Iris pigment epithelial cell (primary cell): ENCODE results near the gene S100A16.
A peak's percentile ranks its signal among the peaks of the same experiment; 100 is the strongest.
"Not testable (repeated sequence)": the region's sequence is repeated elsewhere in the genome, so short reads cannot be mapped to it uniquely, and the experiment has no call there.

Source experiments
- DNase-seq: peaks from one replicate; pipeline ENCODE4 v3.0.0-alpha.2; 2011; ENCODE audit warnings: low read depth

Gene S100A16

DNA sequence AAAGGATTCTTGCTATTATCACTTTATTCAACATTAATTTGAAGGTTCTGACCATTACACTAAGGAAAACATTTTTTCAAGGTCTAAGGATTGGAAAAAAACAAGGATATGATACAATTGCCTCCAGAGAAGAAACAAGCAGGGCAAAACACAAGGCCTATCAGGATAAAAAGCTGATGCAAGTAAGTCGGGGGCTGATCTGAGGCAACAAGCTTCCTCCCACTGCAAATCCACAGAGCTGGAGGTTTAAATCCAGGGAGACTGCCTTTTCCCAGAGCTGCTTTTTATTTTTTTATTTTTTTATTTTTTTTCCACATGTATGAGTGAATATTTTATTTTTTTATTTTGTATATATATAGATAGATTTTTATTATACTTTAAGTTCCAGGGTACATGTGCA lies 27.9 kb downstream of the S100A16 start:
- DNase-seq: no peak

DNA sequence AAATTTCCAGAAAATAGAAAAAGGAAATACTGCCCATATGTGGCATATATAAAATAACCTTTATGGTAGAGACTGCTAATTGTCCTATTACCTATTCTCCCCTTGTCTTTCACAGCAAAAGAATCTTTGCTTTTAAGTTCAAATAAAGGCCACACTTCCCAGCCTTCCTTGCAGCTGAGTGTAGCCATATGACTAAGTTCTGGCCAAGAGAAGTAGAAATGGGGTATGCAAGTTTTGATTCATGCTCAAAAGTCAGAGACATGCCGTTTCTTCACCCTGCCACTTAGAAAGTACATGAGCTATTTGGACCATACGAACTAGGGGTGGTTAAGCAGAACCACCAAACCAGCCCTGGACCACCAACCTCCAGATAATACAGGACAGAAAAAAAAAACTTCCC lies 29.0 kb downstream of the S100A16 start:
- DNase-seq: peak; percentile 62

DNA sequence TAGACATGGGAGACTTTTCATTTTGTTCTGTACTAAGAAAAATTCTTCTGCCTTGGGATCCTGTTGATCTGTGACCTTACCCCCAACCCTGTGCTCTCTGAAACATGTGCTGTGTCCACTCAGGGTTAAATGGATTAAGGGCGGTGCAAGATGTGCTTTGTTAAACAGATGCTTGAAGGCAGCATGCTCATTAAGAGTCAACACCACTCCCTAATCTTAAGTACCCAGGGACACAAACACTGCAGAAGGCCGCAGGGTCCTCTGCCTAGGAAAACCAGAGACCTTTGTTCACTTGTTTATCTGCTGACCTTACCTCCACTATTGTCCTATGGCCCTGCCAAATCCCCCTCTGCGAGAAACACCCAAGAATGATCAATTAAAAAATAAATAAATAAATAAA lies 29.4 kb downstream of the S100A16 start:
- DNase-seq: not testable (repeated sequence)

DNA sequence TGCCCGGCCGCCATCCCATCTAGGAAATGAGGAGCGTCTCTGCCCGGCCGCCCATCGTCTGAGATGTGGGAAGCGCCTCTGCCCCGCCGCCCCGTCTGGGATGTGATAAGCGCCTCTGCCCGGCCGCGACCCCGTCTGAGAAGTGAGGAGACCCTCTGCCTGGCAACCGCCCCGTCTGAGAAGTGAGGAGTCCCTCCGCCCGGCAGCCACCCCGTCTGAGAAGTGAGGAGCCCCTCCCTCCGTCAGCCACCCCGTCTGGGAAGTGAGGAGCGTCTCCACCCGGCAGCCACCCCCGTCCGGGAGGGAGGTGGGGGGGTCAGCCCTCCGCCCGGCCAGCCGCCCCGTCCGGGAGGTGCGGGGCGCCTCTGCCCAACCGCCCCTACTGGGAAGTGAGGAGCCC lies 30.1 kb downstream of the S100A16 start:
- DNase-seq: not testable (repeated sequence)

DNA sequence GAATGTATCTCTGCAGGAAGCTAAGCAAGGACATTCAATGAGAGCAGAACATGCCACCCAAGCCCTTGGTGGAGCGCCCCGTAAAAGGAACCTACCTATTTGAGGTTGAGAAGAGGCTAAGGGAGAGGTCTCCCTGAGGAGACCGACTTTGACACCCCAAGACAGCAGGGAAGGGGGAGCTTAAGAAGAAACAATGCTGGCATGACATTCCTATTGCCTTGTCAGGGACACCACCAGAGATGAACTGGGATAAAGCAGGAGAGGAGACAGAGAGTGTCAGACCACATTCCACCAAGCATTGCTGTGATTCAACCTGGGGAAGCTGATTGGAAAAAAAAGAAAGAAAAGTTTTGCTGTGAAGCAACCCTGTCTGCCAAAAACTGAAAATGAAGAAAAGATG lies 34.0 kb downstream of the S100A16 start:
- no peak for DNase-seq

DNA sequence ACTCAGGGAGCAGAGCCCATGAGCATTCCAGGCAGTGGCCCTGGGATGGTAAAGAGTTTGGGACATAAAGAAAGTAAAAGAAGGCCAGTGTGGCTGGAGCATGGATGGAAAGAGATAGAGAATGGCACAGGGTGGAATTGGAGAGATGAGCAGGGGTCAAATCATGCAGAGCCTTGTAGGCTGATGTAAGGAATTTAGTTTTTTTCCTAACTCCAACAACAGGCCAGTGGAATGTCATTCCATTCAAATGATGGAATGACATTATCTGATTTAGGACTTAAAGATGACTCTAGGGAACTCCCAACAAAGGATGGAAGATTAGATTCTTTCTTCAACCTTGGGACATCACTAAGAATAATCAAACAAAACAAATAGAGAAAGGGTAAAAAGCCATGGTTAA lies 34.4 kb downstream of the S100A16 start:
- DNase-seq: no peak

DNA sequence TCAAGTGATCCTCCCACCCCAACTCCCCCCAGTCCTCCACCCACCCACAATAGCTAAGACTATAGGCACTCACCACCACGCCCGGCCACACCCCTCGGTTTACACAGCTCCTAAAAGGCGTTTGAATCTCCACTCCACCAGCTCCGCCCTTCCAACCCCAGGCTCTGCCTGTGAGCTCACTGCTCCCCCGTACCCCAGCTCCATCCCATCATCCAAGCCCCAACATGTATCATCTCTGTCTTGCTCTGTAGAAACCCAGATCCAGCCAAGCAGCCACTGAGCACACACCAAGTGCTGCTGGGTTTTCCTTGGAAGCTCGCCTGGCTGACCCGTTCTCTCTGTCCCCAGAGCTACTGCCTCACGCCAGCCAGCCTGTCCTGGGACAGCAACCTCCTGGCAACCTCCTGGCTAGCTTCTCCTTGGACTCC lies 35.3 kb downstream of the S100A16 start:
- DNase-seq: no peak

DNA sequence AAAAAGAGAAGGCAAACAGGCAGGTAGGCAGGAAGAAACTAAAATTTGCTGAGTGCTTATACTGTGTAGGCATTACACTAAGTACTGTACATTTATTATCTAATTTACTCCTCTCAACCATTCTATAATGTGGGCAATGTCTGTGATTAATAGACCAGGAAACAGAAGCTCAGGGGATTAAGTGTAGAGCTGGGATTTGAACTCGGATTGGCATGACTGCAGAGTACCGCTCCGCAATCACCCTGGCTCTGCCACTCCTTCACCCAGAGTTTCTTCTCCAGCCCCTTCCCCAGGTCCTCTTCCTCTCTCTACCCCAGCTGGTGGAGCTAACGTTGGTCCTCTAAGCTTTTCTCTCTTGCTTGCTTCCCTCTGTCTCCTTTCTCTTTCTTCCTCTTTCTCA lies 35.8 kb downstream of the S100A16 start:
- DNase-seq: no peak

DNA sequence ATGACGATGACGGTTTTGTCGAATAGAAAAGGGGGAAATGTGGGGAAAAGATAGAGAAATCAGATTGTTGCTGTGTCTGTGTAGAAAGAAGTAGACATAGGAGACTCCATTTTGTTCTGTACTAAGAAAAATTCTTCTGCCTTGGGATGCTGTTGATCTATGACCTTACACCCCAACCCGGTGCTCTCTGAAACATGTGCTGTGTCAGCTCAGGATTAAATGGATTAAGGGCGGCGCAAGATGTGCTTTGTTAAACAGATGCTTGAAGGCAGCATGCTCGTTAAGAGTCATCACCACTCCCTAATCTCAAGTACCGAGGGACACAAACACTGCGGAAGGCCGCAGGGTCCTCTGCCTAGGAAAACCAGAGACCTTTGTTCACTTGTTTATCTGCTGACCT lies 37.4 kb downstream of the S100A16 start:
- DNase-seq: not testable (repeated sequence)

DNA sequence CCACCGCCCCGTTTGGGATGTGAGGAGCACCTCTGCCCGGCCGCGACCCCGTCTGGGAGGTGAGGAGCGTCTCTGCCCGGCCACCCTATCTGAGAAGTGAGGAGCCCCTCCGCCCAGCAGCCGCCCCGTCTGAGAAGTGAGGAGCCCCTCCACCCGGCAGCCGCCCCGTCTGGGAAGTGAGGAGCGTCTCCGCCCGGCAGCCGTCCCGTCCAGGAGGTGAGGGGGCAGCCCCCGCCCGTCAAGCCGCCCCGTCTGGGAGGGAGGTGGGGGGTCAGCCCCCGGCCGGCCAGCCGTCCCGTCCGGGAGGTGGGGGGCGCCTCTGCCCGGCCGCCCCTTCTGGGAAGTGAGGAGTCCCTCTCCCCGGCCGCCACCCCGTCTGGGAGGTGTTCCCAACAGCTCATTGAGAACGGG lies 37.9 kb downstream of the S100A16 start:
- DNase-seq: not testable (repeated sequence)

DNA sequence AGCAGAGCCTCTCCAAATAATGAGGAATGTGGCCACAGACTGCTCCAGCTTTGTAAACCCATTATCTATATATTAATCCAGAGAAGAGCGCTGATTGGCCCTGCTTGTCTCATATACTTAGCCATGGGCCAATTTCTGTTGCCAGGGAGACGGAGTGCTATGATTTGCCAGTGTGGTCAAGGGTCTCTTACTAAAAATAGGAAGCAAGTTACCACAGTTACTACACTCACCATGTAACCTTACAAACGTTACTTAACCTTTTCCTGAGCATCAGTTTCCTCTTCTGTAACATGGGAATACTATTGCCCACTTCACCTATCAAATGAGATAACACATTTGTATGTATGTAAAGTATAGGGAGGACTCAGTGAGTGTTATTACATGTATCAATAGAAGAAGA lies 39.6 kb downstream of the S100A16 start:
- no peak for DNase-seq

DNA sequence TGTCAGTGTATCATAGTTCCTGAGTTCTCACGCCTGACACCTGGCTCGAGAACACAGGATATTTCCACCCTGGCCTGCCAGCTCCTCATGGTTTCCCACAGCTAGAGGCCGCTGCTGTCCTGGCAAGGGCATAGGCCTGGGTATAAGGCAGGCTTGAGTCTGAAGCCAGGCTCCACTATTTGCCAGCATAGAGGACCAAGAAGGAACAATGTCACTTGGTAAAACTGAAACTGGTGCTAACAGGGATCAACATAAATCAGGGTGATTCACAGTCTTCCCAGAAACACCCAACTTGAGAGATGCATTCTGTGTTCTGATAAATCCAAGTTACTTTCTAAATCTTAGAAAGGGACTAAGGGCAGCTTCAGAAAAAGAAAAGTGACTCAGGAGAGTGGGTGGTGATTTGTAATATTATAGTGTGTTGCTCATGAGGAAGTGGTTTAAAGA lies 40.3 kb downstream of the S100A16 start:
- peak; percentile 77 for DNase-seq

DNA sequence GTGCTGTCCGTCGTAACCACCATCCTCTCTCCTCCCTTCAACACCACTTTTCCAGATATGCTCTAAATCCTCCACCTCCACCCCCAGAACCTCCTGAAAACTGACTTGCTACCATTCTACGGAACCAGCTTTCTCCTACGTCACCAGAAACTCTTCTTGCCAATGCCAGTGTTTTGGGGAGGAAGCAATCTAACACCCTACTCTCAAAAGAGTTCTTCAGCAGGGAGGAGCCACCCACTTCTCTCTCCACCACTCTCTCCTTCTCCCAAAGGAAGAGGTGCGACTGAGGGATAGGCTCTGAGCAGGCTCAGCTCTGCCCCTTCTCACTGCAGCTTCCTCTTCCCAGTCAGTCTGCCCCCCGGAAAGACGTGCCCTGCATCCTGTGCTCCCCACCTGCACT lies 41.2 kb downstream of the S100A16 start:
- DNase-seq: no peak

DNA sequence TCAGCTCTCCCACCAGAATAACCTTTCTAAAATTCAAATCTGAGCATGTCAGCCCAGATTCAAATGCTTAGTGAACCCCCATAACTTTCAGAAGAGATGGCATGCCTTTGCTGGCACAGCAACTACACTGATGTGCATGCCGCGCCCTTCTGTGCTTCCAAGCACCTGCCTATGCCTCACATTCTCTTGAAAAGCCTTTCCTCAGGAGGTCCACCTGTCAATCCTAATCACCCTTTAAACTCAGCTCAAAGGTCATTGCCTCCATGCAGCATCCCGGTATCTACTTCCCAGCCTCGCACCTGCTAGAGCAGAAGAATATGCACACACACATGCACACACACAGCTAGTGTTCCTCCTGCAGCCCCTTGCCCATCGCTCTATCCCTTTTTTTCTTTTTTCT lies 42.1 kb downstream of the S100A16 start:
- DNase-seq: no peak

DNA sequence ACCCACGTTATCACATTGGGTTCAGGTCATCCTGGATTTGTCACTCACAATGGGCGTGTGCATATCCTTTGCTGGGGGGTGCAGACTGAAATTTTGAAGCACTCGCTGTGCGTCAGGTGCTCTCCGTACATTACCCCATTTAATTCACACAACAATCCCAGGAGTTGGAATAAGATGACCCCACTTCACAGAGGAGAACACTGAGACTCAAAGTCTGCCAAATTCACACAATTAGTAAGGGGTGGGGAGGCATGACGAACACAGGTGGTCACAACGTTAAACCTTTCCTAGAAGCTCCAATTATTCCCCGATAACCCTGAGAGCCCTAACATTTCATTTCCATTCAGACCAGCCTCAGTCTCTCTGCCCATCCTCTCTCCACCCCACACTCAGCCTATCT lies 43.5 kb downstream of the S100A16 start:
- DNase-seq: no peak

DNA sequence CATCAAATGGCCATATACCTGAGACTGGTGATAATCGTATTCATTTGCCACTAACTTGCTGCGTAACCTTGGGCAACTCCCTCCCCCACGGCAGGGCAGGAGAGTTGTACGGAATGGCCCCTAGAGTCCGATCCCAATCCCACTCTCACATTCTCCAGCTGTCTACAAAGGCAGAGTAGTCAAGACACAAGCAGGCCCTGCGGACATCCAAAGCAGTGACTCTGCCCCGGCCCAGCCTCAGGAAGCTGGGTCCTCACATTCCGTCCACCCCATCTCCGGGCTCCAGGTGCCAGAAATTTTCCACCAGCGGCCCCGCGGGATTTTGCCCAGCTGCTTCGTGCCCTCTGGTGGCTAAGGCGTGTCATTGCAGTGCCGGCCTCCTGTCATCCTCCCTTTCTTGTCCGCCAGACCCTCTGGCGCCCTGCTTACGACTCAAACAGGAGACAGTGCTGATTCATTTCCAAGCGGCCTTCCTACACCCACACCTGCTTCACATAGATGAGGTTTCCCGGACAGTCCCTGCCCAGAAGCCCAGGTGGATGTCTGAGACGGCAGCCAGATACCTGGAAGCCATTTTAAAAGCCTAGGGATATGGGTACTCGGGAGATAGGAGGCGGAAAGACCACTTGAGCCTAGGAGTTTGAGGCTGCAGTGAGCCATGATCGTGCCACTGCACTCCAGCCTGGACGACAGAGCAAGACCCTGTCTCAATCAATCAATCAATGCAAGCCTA lies 44.4 kb downstream of the S100A16 start:
- peak; percentile 78 for DNase-seq

DNA sequence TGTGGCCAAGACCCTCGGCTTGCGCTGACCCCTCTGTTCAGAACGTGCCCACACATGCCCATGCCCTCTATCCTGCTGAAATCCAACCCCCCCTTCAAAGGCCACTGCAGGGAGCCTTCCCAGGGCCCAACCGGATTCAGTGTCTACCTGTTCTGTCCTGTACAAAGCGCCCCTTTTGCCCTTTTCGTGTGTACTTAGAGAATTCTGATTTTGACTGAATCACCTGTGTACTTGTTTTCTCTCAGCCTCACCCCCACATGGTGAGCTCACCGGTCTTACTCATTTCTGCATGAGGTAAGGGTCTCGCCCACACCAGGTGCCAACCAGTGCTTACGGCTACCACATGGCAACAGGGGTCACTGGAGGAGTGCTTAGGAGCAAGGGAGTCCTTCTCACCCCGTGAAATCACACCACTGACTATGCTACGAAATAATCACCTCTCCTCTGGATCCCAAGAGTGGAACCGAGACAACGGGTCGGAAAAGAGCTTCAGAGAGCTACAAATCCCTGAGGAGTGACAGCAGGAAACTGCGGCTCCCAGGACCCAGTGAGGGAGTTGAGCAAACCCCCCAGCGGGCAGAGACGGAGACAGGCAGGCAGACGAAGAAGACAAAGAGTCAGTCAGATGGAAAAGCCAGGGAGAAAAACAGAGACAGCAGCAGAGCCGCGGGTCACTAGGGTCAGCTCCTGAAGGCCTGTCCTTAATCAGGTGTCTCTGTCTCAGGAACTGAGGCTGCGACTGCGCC lies 45.1 kb downstream of the S100A16 start:
- peak; percentile 29 for DNase-seq

DNA sequence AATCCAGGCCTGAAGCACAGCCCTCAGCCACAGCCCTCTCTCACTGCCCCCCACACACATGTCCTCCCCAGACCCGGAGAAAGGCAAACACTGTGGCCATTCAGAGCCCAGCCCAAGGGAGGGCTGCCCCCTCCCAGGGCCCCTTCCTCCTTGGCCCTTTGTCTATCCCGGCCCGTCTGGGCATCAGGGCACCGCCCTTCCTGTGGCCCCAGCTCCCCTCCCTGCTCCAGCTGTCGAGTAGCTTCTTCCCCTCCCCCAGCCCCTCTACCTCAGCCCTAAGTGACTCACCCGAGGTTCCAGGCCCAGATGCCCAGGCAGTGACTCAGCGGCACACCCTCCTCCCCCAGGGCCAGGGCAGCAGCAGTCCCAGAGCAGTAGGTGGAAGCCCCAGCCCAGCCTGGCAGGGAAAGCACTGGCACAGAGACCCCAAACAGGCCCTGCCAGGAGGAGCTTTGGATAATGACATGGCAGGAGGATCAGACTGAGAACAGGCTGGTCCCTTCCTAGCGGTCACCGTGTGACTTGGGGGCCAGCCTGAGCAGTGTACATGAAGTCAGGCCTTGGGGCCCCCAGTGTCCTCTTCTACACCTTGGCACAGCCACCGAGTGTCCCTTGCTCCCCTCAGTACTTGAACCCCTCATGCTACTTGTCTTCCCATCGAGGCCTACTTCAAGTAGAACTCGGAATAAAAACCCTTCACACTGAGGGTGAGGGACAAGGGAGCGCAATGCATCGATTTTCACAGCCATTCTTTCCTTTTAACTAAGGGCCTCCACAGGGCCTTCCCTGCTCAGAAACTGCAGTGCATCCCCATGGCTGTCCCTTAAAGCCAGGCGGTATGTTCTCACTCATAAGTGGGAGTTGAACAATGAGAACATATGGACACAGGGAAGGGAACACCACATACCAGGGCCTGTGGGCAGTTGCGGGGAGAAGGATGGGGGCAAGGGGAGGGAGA lies 46.2 kb downstream of the S100A16 start:
- peak; percentile 99 for DNase-seq

DNA sequence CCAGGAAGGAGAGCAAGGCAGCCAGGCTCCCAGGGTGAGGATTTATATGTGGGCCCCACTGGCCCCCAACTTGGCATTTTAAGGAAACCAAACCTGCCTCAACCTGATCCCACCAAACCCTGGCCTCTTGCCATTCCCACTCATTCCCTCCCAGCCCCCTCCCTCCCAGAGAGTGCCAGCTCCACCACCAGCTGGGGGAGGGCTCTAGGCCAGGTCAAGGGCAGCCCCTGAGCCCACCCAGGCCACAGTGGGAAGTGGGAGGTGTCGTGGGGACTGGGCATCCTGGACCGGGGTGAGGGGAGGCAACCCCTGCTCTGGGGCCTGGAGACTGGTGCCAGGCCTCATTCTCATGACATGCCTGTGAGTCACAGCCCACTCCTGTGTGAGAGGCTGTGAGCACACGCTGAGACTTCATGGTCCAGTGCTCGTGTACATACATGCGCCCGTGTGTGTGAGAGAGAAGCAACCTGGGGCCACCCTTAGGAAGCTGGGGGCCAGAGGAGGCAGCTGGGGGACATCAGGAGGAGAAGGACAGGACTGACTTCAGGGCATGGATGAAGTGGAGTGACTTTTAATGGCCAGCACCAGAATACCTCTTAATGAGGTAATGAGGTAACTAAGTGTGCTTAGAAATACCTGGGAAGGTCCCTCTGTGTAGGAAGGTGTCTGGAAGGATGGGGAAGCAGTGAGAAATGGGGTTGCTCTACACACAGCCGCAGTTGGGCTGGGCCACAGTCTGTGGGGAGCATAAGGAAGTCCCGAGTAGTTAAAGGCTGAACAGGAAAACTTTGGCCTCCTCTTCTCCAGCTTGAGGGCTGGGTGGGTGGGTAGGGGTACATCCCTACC lies 47.2 kb downstream of the S100A16 start, which contains the start of gene S100A2:
Gene S100A2, minus strand, starts transcription at position 316 of the 846 bp plus-strand sequence. CDS start 1,967 bp downstream, outside the sequence.
- DNase-seq: peak; percentile 95

DNA sequence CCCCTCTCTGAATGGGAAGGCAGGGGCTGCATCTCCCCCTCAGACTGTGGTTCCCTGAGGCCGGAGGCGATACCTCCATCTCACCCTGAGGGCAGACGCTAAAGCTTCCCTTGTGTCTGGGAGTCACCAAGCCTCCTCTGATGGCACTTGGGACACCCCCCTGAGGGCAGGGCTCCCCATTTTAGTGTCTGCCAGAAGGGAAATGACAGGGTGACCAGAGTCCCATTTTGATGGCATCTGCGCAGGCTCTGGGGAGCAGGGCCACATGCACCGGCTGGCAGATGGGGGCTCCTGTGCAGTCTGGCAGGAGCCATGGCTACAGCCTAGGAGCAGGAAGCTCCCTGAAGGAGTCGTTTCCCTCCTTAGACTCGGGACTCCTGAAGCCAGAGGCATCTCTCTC lies 48.9 kb downstream of the S100A16 start:
- no peak for DNase-seq

DNA sequence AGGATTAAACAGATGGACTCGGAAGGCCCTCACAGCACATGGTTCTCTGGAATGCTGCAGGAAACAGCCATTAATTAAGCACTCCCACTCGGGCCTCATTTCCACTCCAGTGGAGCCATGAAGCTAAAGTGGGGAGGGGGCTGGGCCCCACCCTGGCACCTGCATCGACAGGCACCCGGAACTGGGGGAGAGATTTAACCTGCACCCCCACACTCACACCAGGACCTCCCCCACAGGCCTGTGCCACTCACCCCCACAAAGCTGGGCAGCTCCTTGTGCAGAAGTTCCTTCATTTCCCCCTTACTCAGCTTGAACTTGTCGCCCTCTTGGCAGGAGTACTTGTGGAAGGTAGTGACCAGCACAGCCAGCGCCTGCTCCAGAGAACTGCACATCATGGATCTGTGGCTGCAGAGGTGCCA lies 49.4 kb downstream of the S100A16 start:
- no peak for DNase-seq
